Stimulated activated CD8-positive, alpha-beta memory T cell treated with anti-CD3 and anti-CD28 coated beads, Interleukin-12 subunit alpha, Interleukin-12 subunit beta, amount 100 ng/mL, for 24 hours (primary cell): ENCODE results near the gene CCDC154.
"Not testable (repeated sequence)": the region's sequence is repeated elsewhere in the genome, so short reads cannot be mapped to it uniquely, and the experiment has no call there.

ENCODE experiments used
- DNase-seq: peaks from one replicate; pipeline ENCODE4 v3.0.0-alpha.2; 2020; ENCODE audit errors: extremely low read depth

The CCDC154 gene

DNA sequence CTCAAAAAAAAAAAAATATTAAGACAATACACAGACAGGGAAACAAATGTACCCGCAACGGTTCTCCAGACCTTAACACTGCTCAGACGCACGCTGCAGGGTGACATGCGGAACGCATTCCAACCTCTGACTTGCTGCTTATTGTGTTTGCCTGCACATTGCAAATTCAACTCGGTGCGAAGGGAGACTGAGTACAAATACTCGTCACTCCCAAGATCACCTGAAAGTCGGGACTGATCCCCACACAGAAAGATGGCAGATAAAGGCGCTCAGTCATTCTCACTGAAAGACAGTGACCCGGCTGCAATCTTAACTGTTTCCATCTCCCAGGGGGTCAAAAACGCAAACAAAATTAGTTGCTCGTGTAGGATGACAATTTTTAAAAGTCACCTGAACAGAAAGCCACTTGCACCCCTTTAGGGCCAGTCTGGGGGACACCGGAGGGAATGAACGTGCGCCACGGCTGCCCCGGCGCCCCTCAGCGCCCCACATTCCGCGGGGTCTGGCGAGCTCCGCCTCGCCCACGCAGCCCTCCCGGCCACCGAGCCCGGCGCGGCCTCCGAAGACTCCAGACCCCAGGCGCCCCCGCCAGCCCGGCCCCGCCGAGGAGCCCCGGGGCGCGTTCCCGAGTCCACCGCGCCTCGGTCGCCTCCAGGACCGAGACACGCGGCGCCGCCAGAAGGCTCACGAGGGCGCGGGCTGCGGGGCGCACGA, 29.9 kb upstream of the CCDC154 start:
- DNase-seq, result no peak

- no peak for DNase-seq
These were observed 28.6 kb upstream of the CCDC154 start for GRCh38 chr16:1472974-1473373.

DNA sequence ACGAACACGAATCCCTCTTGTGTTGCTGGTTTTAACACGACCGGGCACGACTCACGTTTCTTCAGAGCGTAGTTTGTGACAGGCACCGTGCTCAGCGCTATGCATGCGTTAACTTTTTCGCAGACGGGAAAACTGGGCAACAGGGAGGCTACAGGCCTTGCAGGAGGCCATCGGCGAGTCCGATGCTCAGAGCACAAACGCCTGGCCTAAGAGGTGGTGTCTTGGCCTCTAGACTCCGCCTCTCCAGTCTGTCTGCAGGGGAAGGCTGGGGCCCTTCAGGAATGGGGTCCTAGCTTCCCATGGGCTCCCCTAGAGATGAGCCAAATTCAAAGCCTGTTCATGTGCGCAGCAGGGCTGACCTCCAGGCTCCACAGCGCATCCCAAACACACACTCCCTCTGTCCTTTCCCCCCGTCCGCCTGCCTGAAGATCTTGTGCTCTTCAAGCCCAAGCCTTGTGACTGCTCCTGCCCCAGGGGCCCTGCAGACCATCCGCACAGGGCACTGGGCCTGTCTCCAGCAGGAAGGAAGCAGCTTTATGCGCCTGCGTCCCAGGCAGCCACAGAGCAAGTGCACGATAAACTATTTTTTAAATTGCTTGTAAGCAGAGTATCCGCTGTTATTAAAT, 27.3 kb upstream of the CCDC154 start:
- no peak for DNase-seq

DNA sequence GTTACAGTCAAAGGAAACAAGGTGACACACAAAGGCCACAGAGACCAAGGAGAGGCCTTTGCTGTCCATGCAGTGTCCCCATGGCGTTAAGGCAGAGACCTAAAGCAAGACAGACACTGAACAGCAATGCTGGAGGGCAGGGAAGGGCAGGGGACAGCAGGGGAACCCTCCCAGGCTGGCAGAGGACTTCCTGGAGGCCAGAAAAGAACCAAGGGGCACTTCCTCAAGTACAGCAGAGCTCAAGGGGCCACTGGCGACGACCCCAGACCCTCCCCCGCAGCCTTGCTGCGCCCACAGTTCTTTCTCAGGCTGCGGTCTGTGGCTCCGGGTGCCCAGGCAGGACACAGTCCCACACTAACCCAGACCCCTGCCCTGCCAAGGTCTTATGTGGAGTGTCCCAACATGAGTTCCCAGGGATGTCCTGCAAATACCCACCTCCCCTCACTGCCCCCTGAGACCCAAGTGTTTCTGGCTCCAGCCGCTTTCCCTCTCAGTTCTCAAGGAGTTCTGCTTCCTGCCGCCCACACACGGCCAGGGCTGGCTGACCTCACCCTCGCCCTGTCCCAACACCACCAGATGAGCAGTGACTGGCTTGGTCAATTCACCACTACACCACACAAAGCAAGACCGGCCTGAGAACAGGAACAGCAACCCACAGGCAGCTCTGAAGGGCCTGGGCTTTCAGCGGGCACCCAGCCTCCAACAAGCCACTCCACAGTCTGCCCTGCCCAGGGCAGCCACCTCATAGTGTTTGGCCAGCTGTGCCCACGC, 26.3 kb upstream of the CCDC154 start:
- no peak for DNase-seq

- no peak for DNase-seq
These were observed 25.4 kb upstream of the CCDC154 start for GRCh38 chr16:1469693-1470201.

DNA sequence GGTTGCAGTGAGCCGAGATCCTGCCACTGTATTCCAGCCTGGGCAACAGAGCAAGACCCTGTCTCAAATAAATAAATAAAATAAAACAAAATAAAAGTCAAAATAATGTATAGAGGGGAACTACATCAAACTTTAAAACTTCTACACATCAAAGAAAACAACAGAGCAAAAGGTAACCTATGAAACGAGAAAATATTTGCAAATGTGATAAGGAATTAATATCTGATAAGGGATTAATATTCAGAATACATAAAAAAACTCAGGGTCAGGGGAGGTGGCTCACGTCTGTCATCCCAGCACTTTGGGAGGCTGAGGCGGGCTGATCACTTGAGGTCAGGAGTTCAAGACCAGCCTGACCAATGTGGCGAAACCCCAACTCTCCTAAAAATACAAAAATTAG, 24.8 kb upstream of the CCDC154 start:
- not testable (repeated sequence) for DNase-seq

DNA sequence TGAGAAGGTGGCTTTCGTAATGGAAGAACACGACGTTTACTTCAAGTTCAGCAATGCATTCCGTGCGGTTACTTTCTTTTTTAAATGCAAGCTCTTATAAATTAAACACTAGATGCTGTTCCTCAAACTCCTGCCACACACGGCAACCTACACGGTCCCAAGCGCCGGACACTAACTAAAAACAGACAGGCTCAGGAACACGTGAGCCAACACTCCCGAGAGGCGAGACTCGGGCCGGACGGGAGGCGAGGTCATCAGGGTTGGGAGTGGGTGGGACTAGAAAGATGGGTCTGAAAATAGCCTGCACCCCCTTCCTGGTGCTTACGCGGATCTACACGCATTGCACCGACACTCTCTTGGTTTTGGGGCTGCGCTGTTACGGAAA, 24.1 kb upstream of the CCDC154 start:
- DNase-seq, result no peak

DNA sequence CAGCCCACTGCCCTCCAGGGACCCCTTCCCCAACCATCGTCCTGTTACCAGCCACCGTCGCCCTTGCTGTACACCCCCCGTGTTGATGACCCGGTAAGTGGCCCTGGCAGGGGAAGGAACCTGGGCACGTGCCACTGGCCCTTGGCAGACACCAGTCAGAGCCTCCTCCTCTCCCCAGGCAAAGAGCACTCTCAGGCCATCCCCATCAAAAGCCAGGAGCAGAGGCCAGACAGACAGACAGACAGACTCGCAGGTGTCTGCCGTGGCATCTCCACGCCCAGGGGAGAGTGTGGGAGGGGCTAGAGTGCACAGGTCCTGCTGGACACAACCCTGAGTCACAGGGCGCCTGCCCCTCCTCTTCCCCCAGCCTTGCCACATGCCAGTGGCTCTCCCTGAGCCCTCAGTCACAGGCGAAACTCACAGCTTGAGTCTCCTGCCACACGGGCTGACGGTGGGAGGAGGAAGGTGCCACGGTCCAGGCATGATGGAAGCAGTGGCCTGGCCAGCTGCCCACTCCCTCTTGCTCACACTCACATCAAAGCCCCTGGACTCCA, 22.7 kb upstream of the CCDC154 start:
- DNase-seq, result no peak

- no peak for DNase-seq
These were observed 21.7 kb upstream of the CCDC154 start for GRCh38 chr16:1466054-1466453.

DNA sequence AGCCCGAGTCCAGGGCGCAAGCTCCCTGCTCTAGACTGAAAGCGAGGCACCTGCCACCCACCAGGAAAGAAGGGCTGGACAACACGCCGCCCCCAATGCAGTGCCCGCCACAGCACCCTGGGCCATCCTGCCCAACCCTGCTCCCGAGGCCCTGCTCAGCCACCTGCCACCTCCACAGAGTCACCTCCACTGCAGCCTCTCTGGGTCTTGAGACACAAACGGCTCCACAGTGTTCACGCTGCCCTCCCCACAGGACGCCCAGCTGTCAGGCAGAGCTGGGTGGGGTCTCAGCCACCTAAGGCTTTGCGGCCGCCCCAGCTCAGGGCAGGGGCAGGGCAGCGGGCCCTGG, 21.2 kb upstream of the CCDC154 start:
- DNase-seq, result no peak

DNA sequence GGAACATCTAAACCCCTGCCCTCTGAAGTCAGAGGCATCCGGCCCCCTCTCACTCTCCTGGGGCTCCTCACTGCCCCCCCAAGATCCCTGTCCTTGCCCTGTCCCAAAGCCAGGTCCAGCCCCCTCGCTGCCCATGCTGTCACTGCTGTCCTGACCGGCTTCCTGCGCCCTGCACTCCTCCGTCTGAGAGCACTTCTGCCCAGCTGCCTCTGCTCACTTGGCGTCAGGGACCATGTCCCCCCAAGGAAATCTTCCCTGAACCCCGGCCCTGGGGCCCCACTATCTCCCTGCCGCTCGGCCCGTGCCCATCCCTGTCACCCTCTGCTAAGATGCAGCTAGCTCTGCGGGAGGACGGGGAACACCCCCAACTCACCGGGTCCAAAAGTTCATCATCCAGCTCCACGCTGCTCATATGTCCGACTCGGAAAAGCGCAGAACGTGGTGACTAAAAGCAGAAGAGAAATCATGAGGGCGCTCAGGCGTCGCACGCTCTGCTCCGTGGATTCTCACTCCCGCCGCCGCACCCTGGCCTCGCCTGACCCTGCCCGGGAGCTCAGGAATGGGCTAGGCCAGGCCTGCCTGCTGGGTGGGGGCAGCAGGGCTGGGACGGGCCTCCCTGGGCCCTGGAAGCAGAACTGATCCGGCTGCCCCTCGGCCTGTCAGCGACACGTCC, 20.7 kb upstream of the CCDC154 start:
- DNase-seq, result no peak

- DNase-seq, result no peak
These were observed 20.0 kb upstream of the CCDC154 start for GRCh38 chr16:1464196-1464893.

DNA sequence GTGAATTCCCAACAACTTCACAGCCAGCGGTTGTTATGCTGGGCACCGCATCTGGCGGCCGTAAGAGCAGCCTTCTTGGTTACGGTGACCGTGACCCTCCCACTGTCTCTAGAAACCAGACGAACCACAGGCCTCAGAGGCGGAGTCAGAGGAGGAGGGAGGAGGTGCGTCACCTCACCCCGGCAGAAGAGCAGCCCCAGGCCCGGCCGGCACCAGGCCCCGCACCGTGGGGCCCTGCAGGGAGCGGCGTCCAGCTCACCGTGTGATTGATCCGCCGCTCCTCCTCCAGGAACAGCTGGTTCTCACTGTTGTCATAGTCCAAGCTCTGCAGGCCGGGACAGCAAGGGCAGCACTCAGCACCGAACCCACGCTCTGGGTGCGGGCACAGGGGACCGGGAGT, 16.8 kb upstream of the CCDC154 start:
- no peak for DNase-seq

DNA sequence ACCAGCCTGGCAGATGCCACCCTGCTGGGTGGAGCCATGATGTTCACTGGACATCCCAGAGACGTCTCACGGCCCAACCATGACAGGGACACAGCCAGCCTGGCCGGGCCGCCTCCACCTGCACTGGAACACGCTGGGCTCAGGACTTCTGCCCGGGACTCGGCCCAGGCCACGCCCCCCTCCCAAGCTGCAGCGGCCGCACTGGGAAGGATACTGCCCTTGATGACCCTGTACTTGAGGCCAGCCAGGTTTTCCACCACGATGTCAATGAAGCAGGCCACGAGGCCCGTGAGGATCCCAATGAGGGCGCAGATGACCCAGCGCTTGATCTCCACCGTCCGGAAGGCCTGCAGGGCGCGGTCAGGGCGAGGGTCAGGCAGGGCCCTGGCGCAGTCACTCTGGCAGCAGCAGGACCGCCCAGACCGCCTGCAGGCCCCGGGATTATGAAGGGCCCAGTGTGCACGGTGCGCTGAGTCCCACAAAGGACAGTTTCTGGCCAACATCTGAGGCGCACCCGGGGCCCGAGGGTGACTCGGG, 16.3 kb upstream of the CCDC154 start:
- DNase-seq, result no peak

GRCh38 chr16:1459967-1460366, 15.6 kb upstream of the CCDC154 start:
- no peak for DNase-seq

GRCh38 chr16:1458977-1459341, 14.6 kb upstream of the CCDC154 start:
- no peak for DNase-seq

GRCh38 chr16:1458336-1458976, 14.1 kb upstream of the CCDC154 start:
- DNase-seq, result no peak

DNA sequence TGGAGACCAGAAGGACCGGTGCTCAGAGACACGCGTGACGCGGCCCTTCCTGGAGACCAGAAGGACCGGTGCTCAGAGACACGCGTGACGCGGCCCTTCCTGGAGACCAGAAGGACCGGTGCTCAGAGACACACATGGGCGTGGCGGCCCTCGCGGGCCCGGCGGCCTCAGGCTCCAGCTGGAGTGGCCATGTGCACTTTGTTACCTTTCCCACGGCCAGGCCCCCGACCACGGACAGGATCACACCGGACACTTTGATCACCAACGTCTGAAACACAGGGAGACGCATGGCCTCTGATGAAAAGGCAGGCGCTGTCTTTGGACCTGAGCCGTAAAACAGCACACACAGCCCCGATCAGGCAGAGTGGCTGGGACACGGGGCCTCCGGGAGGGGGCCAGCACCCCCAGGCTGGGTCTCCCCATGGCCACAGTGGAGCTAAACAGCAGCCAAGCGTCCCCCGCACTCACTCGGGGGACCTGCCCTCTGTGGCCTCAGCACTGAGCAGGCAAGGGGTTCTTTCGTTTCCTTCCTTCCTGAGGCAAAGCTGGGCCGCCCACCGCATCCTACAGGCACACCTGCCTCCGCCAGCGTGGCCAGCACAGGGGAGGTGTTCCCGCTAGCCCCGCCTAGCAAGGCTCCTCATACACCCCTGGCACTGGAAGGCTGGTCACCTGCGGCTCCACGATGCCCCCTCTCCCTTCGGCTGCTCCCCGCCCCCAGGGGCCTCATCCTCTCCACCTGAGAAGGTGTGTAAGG, 13.3 kb upstream of the CCDC154 start:
- no peak for DNase-seq

- no peak for DNase-seq
These were observed 12.6 kb upstream of the CCDC154 start for GRCh38 chr16:1456951-1457350.
